ENCODE measurements around the gene TMEM150C. TPM values are rescaled to one million over a fixed set of nuclear protein-coding genes. Genes with fewer than 3 reads are reported as not detected.

Gene TMEM150C
- total and polyA plus RNA-seq, 2 of the 4 experiments (the other 2 are of a cell fraction) = 0.10 to 0.36 TPM

GRCh38 chr4:82513382-82513781, 48.4 kb downstream of the TMEM150C start:
- Histone ChIP-seq H3K56ac (ENCODE audit: extremely low read depth, insufficient read depth, low read length) (no peak overlapping the region), H3K9ac (ENCODE audit: low read depth, low read length) (no peak overlapping the region), H2AK5ac (ENCODE audit: low read depth, low read length) (no peak overlapping the region), H3K4me3 (ENCODE audit: insufficient read depth, low read depth, low read length) (no peak overlapping the region), H2BK120ac (ENCODE audit: low read depth, low read length) (no peak overlapping the region), H3K14ac (replicated peaks; ENCODE audit: low read depth, low read length) (no peak overlapping the region), H3K36me3 (ENCODE audit: control insufficient read depth, insufficient read depth, low read length) (no peaks in the 10 kb centered on the region), H2BK5ac (ENCODE audit: low read depth, low read length, poor library complexity, severe bottlenecking) (no peak overlapping the region), H3K4ac (ENCODE audit: low read depth, low read length) (no peak overlapping the region), H2BK20ac (ENCODE audit: low read depth, low read length) (no peak overlapping the region), H4K91ac (ENCODE audit: insufficient read depth, low read depth, low read length) (no peak overlapping the region), H3K27ac (ENCODE audit: insufficient read depth, low read length) (no peak overlapping the region), H2AK9ac (replicated peaks; ENCODE audit: low read depth, low read length, poor library complexity) (no peak overlapping the region), H3K4me2 (ENCODE audit: low read depth, low read length) (no peak overlapping the region), H3K27me3 (ENCODE audit: control insufficient read depth, insufficient read depth, low read length) (peaks cover 13% of the 10 kb centered on the region), H4K20me1 (ENCODE audit: insufficient read depth, low read length) (no peaks in the 10 kb centered on the region), H3K9me3 (ENCODE audit: control insufficient read depth, insufficient read depth, low read length) (no peaks in the 10 kb centered on the region), H3K18ac (ENCODE audit: low read depth, low read length) (no peak overlapping the region), H4K8ac (ENCODE audit: low read depth in 2 of 2, low read length in 2 of 2) (no peak overlapping the region), H3K4me1 (ENCODE audit: control insufficient read depth, insufficient read depth, low read length) (peaks cover 9% of the 10 kb centered on the region), H3K9me1 (ENCODE audit: insufficient read depth, low read length) (no peaks in the 10 kb centered on the region), H2BK15ac (ENCODE audit: low read depth, low read length) (no peak overlapping the region), H3K23ac (ENCODE audit: low read depth, low read length) (no peak overlapping the region), H3K79me1 (ENCODE audit: low read depth in 1 of 2, low read length in 2 of 2) (no peaks in the 10 kb centered on the region), H2AFZ (replicated peaks; ENCODE audit: low read length, poor library complexity) (no peak overlapping the region), H4K5ac (ENCODE audit: low read depth, low read length) (no peak overlapping the region)
- in situ Hi-C loops (cut with MboI; ENCODE audit: low sequenced_read_pairs) = no loop called here
- ChIA-PET CTCF (no interaction called here), POLR2A (ENCODE audit: unreplicated experiment) (no interaction called here)
- DNase-seq (no peak), ATAC-seq (ENCODE audit: low read depth) (no peak)
- intact Hi-C loops (cut with micrococcal nuclease) = no loop called here
- WGBS, 2 experiments (ENCODE audit: extremely low coverage in 2 of 2, insufficient read length in 1 of 2) = no CpG with 5 or more reads among the region's 2 CpGs
- TF ChIP-seq NFE2L2 (IDR thresholded peaks at IDR 0.05; ENCODE audit: low read depth, low read length) (no peak), POLR2A (IDR thresholded peaks at IDR 0.05; ENCODE audit: low read depth, low read length) (no peak), RFX5 (IDR thresholded peaks at IDR 0.05; ENCODE audit: low read depth, low read length) (no peak)
- BruUV-seq (replicated peaks) = no TSS peak
- dilution Hi-C loops (cut with HindIII; ENCODE audit: low sequenced_read_pairs, unreplicated experiment) = no loop called here
